Vagina (tissue), 2 donors: ENCODE results near the gene PSME2.

Source experiments
- CTCF ChIP-seq, 3 experiments: fragments of 450-650 bp in 2 of 3; fragments of 200-600 bp in 1 of 3; sonication (generic) in 1 of 3; IDR thresholded peaks; one replicate each; pipeline ENCODE4 v1.5.1; 2017 to 2019; ENCODE audit warnings: antibody characterized with exemption in 3 of 3, mild to moderate bottlenecking in 2 of 3, moderate library complexity in 2 of 3
- POLR2A ChIP-seq, 2 donors: fragments of 450-650 bp; IDR thresholded peaks; one replicate each; pipeline ENCODE4 v1.6.1; 2017; ENCODE audit warnings: antibody characterized with exemption in 2 of 2, mild to moderate bottlenecking in 2 of 2, moderate library complexity in 2 of 2

- TF ChIP-seq CTCF (IDR thresholded peaks at IDR 0.05) (no peak), POLR2A (IDR thresholded peaks at IDR 0.05) (no peak)
Observed at GRCh38 chr14:24178399-24179178, 32.2 kb upstream of the PSME2 start.
